HG02885 (cell line): ENCODE measurements around the gene HEPH.
"Not testable (repeated sequence)": the region's sequence is repeated elsewhere in the genome, so short reads cannot be mapped to it uniquely, and the experiment has no call there.

Experiments used
- ATAC-seq: cut with Tn5 transposase; IDR thresholded peaks from one replicate; pipeline ENCODE4 v1.9.1; 2021; ENCODE audit warnings: mild to moderate bottlenecking; ENCODE audit not compliant: unreplicated experiment, poor library complexity

The HEPH gene

DNA sequence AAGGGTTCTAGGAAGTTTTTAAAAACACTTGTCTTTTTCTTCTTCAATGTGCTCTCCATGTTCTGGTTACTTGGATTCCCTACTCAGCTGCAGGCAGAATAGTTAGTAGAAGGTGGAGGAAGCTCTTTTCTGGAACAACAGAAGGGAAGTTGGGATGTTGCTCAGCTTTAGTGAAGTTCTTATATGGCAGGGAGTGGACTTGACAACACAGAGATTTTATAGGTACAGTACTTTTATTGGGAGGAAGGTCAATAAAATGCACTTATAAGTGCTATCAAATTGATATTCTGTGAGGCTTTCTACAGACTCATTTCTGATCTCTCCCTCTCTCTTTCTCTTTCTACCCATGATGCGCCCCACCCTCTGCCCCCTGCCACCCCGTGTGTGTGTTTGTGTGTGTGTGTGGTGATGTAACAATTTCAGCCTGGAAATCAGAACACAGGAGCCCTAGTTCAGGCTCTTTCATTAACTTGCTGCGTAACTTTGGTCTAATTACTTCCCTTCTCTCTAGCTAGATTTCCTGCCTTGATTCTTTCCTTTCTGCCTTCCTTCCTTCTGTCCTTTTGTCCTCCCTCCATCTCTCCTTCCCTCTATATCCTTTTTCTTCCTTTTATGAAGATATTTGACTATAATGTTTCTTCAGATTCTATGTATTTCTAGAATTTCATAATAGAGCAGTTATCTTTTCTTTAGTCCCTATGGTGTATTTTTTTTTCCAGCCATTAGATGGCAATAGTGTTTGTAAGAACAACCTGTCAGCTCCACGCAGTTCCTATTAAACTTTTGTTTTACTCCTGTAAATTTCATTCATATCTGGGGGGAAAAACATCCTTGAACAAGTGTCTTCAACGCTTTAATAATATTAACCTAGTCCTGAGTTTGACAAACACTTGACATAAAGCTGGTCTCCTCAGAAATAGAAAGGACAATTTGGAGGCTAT, 37.1 kb downstream of the HEPH start:
- peak; percentile 51 for ATAC-seq

- no peak for ATAC-seq
These were observed 39.1 kb downstream of the HEPH start for GRCh38 chrX:66203114-66203513.

DNA sequence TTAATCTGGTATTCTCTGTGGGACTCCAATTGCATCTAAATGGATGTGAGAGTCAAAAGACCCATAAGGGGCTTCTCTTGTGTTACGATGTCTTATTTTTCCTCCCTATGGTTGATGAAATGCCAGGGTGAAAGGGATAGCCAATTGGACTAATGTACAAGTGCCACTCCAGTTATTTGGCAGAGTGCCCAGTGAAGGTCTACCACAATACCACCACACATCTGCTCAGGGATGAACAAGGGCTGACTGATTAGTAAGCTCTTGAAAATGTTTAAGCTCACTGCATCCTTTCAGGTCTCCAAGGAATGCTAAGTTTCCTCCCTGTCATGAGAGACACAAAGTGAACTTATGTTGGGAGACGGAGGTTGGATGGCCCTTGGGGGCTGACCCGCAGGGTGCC, 57.8 kb downstream of the HEPH start:
- ATAC-seq = no peak

GRCh38 chrX:66232296-66232695, 68.2 kb downstream of the HEPH start:
- no peak for ATAC-seq

DNA sequence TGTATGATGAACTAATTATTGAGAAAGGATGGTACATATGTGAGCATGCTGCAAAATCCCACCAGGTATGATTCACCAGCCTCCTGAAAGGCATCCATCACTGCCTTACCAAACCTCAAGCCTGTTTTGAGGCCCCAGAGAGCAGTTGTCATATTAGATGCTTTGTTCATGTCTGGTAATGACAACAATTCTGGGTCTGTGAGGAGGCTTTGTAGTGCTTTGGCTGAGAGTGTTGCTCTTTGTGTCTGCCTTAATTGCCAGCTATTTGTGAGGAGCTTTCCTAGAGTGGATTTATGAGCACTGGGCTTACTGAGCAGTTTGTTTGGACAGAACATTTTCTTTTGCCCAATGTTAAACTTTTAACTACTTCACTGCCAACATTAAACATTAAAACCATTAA, 69.2 kb downstream of the HEPH start:
- no peak for ATAC-seq

- ATAC-seq = not testable (repeated sequence)
These were observed 69.9 kb downstream of the HEPH start for GRCh38 chrX:66233904-66234303.

- ATAC-seq = no peak
These were observed 91.4 kb downstream of the HEPH start for GRCh38 chrX:66255359-66255967.

DNA sequence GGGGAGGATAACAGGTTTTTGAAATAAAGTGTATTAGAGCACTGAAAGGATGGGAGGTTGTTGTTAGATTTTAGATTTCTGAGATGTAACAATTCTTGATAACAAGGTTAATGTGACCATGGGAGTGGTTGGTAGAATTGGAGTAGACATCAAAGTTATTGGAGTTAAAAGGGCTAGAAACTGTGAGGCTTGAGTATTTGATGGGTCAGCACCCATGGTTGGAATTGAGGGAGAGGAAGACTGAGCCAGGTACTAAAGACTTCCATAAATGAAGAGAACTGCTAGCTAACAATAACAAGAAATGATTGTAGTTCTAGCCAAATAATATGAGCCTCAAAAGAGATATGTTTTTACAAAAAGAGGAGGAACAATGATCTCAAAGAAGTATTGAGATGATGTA, 98.8 kb downstream of the HEPH start:
- no peak for ATAC-seq
